D721Med (cell line): Measurements from ENCODE around the gene GCNT1.
"Not testable (repeated sequence)": the region's sequence is repeated elsewhere in the genome, so short reads cannot be mapped to it uniquely, and the experiment has no call there.

Experiments used
- DNase-seq: peaks from one replicate; pipeline ENCODE4 v3.0.0; 2011; ENCODE audit warnings: low spot score; ENCODE audit not compliant: insufficient read length
- FAIRE-seq: peaks from 2 replicates; lab custom pipeline; 2011; peaks lifted over from hg19 to GRCh38; lab: Jason Lieb, UNC
- CTCF ChIP-seq: IDR thresholded peaks from 2 replicates; pipeline ENCODE4 v1.5.1; 2012; ENCODE audit warnings: mild to moderate bottlenecking, control low read depth; ENCODE audit not compliant: insufficient read depth; ENCODE audit errors: missing control alignments

Gene GCNT1

GRCh38 chr9:76519075-76519835 is 60.3 kb downstream of the GCNT1 start:
- no peak for FAIRE-seq
- no peak for TF ChIP-seq CTCF
- DNase-seq: no peak

GRCh38 chr9:76521244-76521681 is 62.3 kb downstream of the GCNT1 start:
- DNase-seq (no peak), FAIRE-seq (no peak)
- no peak for TF ChIP-seq CTCF

GRCh38 chr9:76521906-76522305 is 62.9 kb downstream of the GCNT1 start:
- no peak for FAIRE-seq

GRCh38 chr9:76523617-76524200 is 64.7 kb downstream of the GCNT1 start:
- DNase-seq, FAIRE-seq: not testable (repeated sequence)

More at GRCh38 chr9:76521906-76522305, 62.9 kb downstream of the GCNT1 start:
- DNase-seq: no peak
- no peak for TF ChIP-seq CTCF

- TF ChIP-seq CTCF: no peak
- FAIRE-seq (no peak), DNase-seq (no peak)
Measured at GRCh38 chr9:76525196-76525595, 66.2 kb downstream of the GCNT1 start.

- FAIRE-seq: no peak
- no peak for DNase-seq
- TF ChIP-seq CTCF: no peak
Measured at GRCh38 chr9:76526026-76526425, 67.0 kb downstream of the GCNT1 start.

GRCh38 chr9:76528056-76528455 is 69.1 kb downstream of the GCNT1 start:
- DNase-seq (no peak), FAIRE-seq (no peak)
- TF ChIP-seq CTCF: no peak
